ENCODE results near the gene ACTC1.

DNA sequence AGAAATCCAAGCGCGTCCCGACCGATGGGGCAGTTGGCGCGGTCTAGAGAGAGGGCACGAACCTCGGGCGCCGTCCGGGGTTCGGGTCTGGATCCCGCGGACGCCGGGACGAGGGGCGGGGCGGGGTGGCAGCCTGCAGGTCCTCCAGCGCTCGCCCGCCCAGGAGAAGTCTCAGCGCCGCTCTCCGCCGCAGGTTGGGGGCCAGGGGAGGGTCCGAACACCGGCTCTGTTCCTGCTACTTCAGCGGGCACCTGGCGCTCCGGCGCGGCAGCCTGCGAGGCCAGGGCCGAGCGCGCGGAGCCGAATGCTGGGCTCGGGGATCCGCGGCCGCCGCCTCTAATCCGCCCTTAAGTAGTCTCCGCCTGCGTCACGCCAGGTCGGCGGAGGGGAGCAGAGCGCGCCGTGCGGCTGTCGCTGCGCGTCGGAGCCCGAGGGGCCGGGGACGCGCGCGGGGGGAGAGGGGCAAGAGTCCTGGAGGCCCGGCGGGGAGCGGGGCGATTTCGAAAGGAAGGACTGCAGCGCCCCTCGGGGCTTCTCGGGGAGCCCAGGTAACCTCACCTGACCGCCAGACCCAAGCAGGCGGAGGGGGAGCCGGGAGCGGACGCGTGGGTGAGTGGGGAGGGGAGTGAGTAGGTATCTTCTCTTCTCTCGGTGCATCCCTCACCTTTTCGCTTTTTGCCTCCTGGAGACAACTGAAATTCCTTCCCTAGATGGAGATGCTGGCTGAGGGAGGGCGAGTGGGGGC is 40.5 kb downstream of the ACTC1 start, which contains the start of gene GJD2:
- no peak for TF ChIP-seq POLR2A (IDR thresholded peaks at IDR 0.05; ENCODE audit: low read depth, low read length)
- no peak for TF ChIP-seq POLR2AphosphoS5 (IDR thresholded peaks at IDR 0.05; ENCODE audit: low read depth, low read length)
- TF ChIP-seq TAF1 (IDR thresholded peaks at IDR 0.05; ENCODE audit: borderline replicate concordance, low read depth, low read length), result no peak
